Measurements from ENCODE around the gene ALPL.

- TF ChIP-seq, protein P1, sequence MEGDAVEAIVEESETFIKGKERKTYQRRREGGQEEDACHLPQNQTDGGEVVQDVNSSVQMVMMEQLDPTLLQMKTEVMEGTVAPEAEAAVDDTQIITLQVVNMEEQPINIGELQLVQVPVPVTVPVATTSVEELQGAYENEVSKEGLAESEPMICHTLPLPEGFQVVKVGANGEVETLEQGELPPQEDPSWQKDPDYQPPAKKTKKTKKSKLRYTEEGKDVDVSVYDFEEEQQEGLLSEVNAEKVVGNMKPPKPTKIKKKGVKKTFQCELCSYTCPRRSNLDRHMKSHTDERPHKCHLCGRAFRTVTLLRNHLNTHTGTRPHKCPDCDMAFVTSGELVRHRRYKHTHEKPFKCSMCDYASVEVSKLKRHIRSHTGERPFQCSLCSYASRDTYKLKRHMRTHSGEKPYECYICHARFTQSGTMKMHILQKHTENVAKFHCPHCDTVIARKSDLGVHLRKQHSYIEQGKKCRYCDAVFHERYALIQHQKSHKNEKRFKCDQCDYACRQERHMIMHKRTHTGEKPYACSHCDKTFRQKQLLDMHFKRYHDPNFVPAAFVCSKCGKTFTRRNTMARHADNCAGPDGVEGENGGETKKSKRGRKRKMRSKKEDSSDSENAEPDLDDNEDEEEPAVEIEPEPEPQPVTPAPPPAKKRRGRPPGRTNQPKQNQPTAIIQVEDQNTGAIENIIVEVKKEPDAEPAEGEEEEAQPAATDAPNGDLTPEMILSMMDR (IDR thresholded peaks at IDR 0.05; ENCODE audit: insufficient read depth, low read length, poor library complexity, severe bottlenecking) = no peak
- TF ChIP-seq EZH2phosphoT487 (conservative IDR thresholded peaks at IDR 0.05; ENCODE audit: low read length) = no peak
Observed at GRCh38 chr1:21584096-21584495, 74.9 kb downstream of the ALPL start.
